K562 (cell line): ENCODE results near the gene PRR35. TPM values are rescaled to one million over a fixed set of nuclear protein-coding genes. Genes with fewer than 3 reads are reported as not detected.

Source experiments
- ATF1 ChIP-seq, 2 experiments: fragments of 450-650 bp in 1 of 2; IDR thresholded peaks; 2 replicates each; pipeline ENCODE4 v1.6.1; 2016; ENCODE audit warnings: missing compliant biosample characterization in 1 of 2, missing genetic modification characterization in 1 of 2
- CBFB ChIP-seq: sonication (generic); formaldehyde crosslinking; IDR thresholded peaks from 2 replicates; pipeline ENCODE4 v1.4.0; 2020; ENCODE audit warnings: mild to moderate bottlenecking, missing genetic modification reagents
- CGGBP1 ChIP-seq: fragments of 250-450 bp; sonication (Bioruptor Pico); IDR thresholded peaks from 2 replicates; pipeline ENCODE4 v1.9.0; 2021; ENCODE audit warnings: mild to moderate bottlenecking
- ETV1 ChIP-seq: fragments of 450-650 bp; conservative IDR thresholded peaks from 2 replicates; pipeline ENCODE4 v1.6.1; 2016; ENCODE audit warnings: missing genetic modification characterization, control low read depth, low read depth, missing compliant biosample characterization
- GATA2 ChIP-seq: sonication (generic); formaldehyde crosslinking; IDR thresholded peaks from 2 replicates; pipeline ENCODE4 v1.4.0; 2020; ENCODE audit warnings: mild to moderate bottlenecking, missing genetic modification reagents
- HDAC3 ChIP-seq: fragments of 450-650 bp; IDR thresholded peaks from 2 replicates; pipeline ENCODE4 v1.6.1; 2018; ENCODE audit warnings: borderline replicate concordance, mild to moderate bottlenecking, moderate library complexity; ENCODE audit not compliant: partially characterized antibody
- HDGF ChIP-seq: fragments of 450-650 bp; IDR thresholded peaks from 2 replicates; pipeline ENCODE4 v1.6.1; 2016
- HMGN3 ChIP-seq: IDR thresholded peaks from 2 replicates; pipeline ENCODE4 v1.6.1; 2011; ENCODE audit warnings: borderline replicate concordance, low read depth, mild to moderate bottlenecking, mixed read lengths, low read length; ENCODE audit not compliant: insufficient read length; ENCODE audit errors: extremely low read depth
- JUND ChIP-seq, 2 experiments: IDR thresholded peaks; 2 replicates in 1 of 2; 3 replicates in 1 of 2; pipeline ENCODE4 v1.6.1; 2011; ENCODE audit warnings: borderline replicate concordance in 2 of 2, low read depth in 2 of 2, low read length in 2 of 2, improper control_type of control experiment in 1 of 2, missing biosample characterization in 1 of 2, missing genetic modification characterization in 1 of 2, missing genetic modification reagents in 1 of 2
- MAZ ChIP-seq, 2 experiments: fragments of 450-650 bp in 1 of 2; sonication (generic) in 1 of 2; formaldehyde crosslinking; IDR thresholded peaks in 1 of 2; conservative IDR thresholded peaks in 1 of 2; 2 replicates each; pipeline versions ENCODE4 v1.4.0 to v1.5.0; 2020; ENCODE audit warnings: mild to moderate bottlenecking in 1 of 2, missing genetic modification reagents in 1 of 2
- MCM3 ChIP-seq: fragments of 450-650 bp; IDR thresholded peaks from 2 replicates; pipeline ENCODE4 v1.6.1; 2016
- NCOR1 ChIP-seq: fragments of 450-650 bp; IDR thresholded peaks from 2 replicates; pipeline ENCODE4 v1.6.1; 2016; ENCODE audit warnings: mild to moderate bottlenecking, moderate library complexity
- SMAD3 ChIP-seq: fragments of 450-650 bp; formaldehyde crosslinking; conservative IDR thresholded peaks from 2 replicates; pipeline ENCODE4 v1.4.0; 2020; ENCODE audit warnings: mild to moderate bottlenecking
- SMARCE1 ChIP-seq: fragments of 450-650 bp; IDR thresholded peaks from 2 replicates; pipeline ENCODE4 v1.7.1; 2016; ENCODE audit warnings: mild to moderate bottlenecking
- SNIP1 ChIP-seq: fragments of 450-650 bp; IDR thresholded peaks from 2 replicates; pipeline ENCODE4 v1.7.1; 2017; ENCODE audit warnings: low read depth, mild to moderate bottlenecking
- ZFPM2 ChIP-seq: fragments of 250-450 bp; sonication (Bioruptor Pico); IDR thresholded peaks from 2 replicates; pipeline ENCODE4 v1.5.1; 2022; ENCODE audit warnings: mild to moderate bottlenecking
- ZNF224 ChIP-seq: sonication (generic); formaldehyde crosslinking; IDR thresholded peaks from 2 replicates; pipeline ENCODE4 v1.8.0; 2022; ENCODE audit warnings: mild to moderate bottlenecking, missing genetic modification reagents
- ZNF23 ChIP-seq: fragments of 250-450 bp; sonication (Bioruptor Pico); IDR thresholded peaks from 2 replicates; pipeline ENCODE4 v1.4.0; 2020; ENCODE audit warnings: mild to moderate bottlenecking
- ZNF384 ChIP-seq: IDR thresholded peaks from 2 replicates; pipeline ENCODE4 v1.6.1; 2012; ENCODE audit warnings: low read depth, low read length, improper control_type of control experiment
- polyA plus RNA-seq, 8 experiments: library from polyadenylated mRNA; depleted of rRNA in 4 of 8; stranded (reverse) in 5 of 8; unstranded in 3 of 8; fragments of >200 nt; fragmentation: Nextera tagmentation in 2 of 8; fragmentation: Illumina TruSeq in 1 of 8; extraction: Ambion mirVana in 2 of 8; extraction: Trizol in 1 of 8; gene quantifications; 2 replicates each; pipeline versions ENCODE4 v1.2.1 to v1.2.3, GENCODE V29; 2011 to 2014; ENCODE audit warnings: inconsistent platforms in 1 of 8, missing spikeins in 1 of 8
- total RNA-seq, 7 experiments: library from RNA; depleted of rRNA in 6 of 7; stranded (reverse); fragments of >200 nt in 6 of 7; fragmentation: Illumina TruSeq in 2 of 7; extraction: Trizol in 2 of 7; gene quantifications; 2 replicates each; pipeline versions ENCODE4 v1.2.1 to v1.2.3, GENCODE V29; 2011 to 2021; ENCODE audit warnings: low replicate concordance in 1 of 7
- TF ChIP-seq, protein P1 (sequence below): fragments of 450-650 bp; IDR thresholded peaks from 2 replicates; pipeline ENCODE4 v1.6.1; 2016; ENCODE audit warnings: missing biosample characterization, missing genetic modification characterization
- TF ChIP-seq, protein P2 (sequence below), 2 experiments: IDR thresholded peaks in 1 of 2; conservative IDR thresholded peaks in 1 of 2; 2 replicates each; pipeline ENCODE4 v1.6.1; 2016; ENCODE audit warnings: low read depth in 2 of 2, mild to moderate bottlenecking in 1 of 2, missing compliant biosample characterization in 1 of 2, missing genetic modification characterization in 1 of 2, moderate library complexity in 1 of 2

PRR35 gene
- total and polyA plus RNA-seq, 9 of the 15 experiments (the other 6 are each of a cell fraction or from before 2014, with no cell fraction given) = 0.17 to 0.45 (median 0.21) TPM; not detected in 5

DNA sequence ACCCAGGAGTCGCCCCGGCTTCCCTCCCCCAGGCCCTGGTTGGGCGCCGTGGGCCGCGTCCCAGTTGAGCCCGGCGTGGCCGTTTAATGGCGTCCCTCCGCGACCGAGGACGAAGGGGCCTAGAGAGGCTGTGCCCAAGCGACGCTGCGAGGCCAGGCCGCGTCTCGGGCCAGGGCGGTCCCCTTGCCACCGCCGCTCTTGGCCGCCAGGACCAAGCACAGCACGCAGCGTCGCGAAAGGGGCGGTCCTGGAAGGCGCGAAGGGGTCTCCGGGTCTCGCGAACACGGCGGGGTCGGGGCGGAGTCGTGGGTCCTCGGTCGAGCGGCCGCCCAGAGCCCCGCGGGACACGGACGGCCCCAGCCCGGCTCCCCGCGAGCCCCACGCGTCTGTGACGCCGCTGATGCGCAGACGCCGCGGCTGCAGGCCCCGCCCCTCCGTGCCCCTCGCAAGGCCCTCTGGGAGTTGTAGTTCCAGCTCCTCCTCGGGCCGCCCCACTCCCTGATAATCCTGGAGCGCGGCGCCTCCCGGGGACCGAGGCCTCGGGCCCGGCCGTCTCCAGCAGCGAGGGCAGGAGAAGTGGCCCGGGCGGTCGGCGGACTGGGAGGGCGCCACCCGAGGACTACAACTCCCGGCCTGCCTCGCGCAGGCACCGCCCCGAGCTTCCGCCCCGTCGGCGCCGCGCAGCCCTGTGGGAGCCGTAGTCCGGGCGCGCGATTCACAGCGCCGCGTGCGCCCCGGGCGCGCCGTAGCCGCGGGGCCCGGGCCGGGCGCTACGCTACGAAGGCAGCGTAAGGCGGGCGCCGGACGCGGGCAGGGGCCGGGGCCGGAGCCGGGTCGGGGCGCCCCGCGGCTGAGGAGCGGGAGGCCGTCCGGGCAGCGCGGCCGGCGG is 32.9 kb upstream of the PRR35 start, which contains the start of gene CAPN15 (continued):
- peak; percentile 84 to 96 for TF ChIP-seq MAZ (CRISPR knock-in tag; conservative IDR thresholded peaks at IDR 0.05 in 1 of 2, IDR thresholded peaks at IDR 0.05 in 1 of 2)
- TF ChIP-seq ZNF384 = no peak
- no peak for TF ChIP-seq SMARCE1
- TF ChIP-seq, protein P1, sequence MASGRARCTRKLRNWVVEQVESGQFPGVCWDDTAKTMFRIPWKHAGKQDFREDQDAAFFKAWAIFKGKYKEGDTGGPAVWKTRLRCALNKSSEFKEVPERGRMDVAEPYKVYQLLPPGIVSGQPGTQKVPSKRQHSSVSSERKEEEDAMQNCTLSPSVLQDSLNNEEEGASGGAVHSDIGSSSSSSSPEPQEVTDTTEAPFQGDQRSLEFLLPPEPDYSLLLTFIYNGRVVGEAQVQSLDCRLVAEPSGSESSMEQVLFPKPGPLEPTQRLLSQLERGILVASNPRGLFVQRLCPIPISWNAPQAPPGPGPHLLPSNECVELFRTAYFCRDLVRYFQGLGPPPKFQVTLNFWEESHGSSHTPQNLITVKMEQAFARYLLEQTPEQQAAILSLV (tag) = no peak
- TF ChIP-seq, protein P2, sequence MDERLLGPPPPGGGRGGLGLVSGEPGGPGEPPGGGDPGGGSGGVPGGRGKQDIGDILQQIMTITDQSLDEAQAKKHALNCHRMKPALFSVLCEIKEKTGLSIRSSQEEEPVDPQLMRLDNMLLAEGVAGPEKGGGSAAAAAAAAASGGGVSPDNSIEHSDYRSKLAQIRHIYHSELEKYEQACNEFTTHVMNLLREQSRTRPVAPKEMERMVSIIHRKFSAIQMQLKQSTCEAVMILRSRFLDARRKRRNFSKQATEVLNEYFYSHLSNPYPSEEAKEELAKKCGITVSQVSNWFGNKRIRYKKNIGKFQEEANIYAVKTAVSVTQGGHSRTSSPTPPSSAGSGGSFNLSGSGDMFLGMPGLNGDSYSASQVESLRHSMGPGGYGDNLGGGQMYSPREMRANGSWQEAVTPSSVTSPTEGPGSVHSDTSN (CRISPR knock-in tag; IDR thresholded peaks at IDR 0.05; ENCODE audit: low read depth) = no peak
- TF ChIP-seq, protein P2 (tag; conservative IDR thresholded peaks at IDR 0.05; ENCODE audit: low read depth) = no peak
- no peak for TF ChIP-seq CGGBP1
- no peak for TF ChIP-seq JUND (IDR thresholded peaks at IDR 0.05; ENCODE audit: borderline replicate concordance, low read depth, low read length)
- TF ChIP-seq JUND (tag; IDR thresholded peaks at IDR 0.05; ENCODE audit: borderline replicate concordance, low read depth, low read length) = no peak
- TF ChIP-seq SMAD3 (CRISPR knock-in tag) = peak; percentile 83; the same call in 1 of the 2 replicates
- no peak for TF ChIP-seq MCM3
- TF ChIP-seq GATA2 (CRISPR knock-in tag) = no peak
- peak; percentile 78 for TF ChIP-seq HMGN3
- TF ChIP-seq ZNF224 = no peak
- TF ChIP-seq NCOR1 = no peak
- no peak for TF ChIP-seq SNIP1
- no peak for TF ChIP-seq HDGF
- no peak for TF ChIP-seq ATF1 (CRISPR knock-in tag; IDR thresholded peaks at IDR 0.05)
- peak; percentile 97 for TF ChIP-seq ATF1 (tag; IDR thresholded peaks at IDR 0.05)
- TF ChIP-seq ZFPM2 (CRISPR knock-in tag) = no peak
- TF ChIP-seq HDAC3 = no peak
- TF ChIP-seq CBFB (CRISPR knock-in tag) = peak; percentile 50; the same call in 1 of the 2 replicates
- TF ChIP-seq ZNF23 = no peak
- TF ChIP-seq ETV1 (tag) = 0 out of 2 replicates have a peak, but pooled peaks have one; percentile 22
